ENCODE measurements around the gene SCML2. TPM values are rescaled to one million over a fixed set of nuclear protein-coding genes. Genes with fewer than 3 reads are reported as not detected.
"Not testable (repeated sequence)": the region's sequence is repeated elsewhere in the genome, so short reads cannot be mapped to it uniquely, and the experiment has no call there.

Gene SCML2
- total RNA-seq, 4 donors from 2014 or later, result 1.4 to 2.4 (median 1.8) TPM

GRCh38 chrX:18271725-18272124 lies 82.8 kb downstream of the SCML2 start:
- intact Hi-C loops (cut with DNase I), result no loop called here
- H3K27ac ChIP-seq, result no peak overlapping the region
- no peaks in the 10 kb centered on the region for H3K9me3 ChIP-seq
- H3K4me1 ChIP-seq, result no peaks in the 10 kb centered on the region
- no peaks in the 10 kb centered on the region for H3K36me3 ChIP-seq
- no peak for DNase-seq
- no peak overlapping the region for H3K4me3 ChIP-seq
- no peaks in the 10 kb centered on the region for H3K27me3 ChIP-seq
- no peak for TF ChIP-seq POLR2A (IDR thresholded peaks at IDR 0.05)
- TF ChIP-seq CTCF (IDR thresholded peaks at IDR 0.05), result no peak
- 71 to 88% methylated on average over 1 of the region's 1 CpG for WGBS, 2 donors

- no peaks in the 10 kb centered on the region for H3K4me1 ChIP-seq
- no peaks in the 10 kb centered on the region for H3K27me3 ChIP-seq
- intact Hi-C loops (cut with DNase I), result no loop called here
- TF ChIP-seq POLR2A (IDR thresholded peaks at IDR 0.05) (no peak), CTCF (IDR thresholded peaks at IDR 0.05) (no peak)
- H3K9me3 ChIP-seq, result no peaks in the 10 kb centered on the region
- WGBS, 2 donors, result 64 to 92% methylated on average over 2 of the region's 2 CpGs
- H3K27ac ChIP-seq, result no peak overlapping the region
- no peak for DNase-seq
- no peaks in the 10 kb centered on the region for H3K36me3 ChIP-seq
- no peak overlapping the region for H3K4me3 ChIP-seq
These were observed 83.2 kb downstream of the SCML2 start for GRCh38 chrX:18271309-18271708.

- Histone ChIP-seq H3K27me3 (no peaks in the 10 kb centered on the region), H3K27ac (no peak overlapping the region), H3K9me3 (no peaks in the 10 kb centered on the region), H3K4me1 (no peaks in the 10 kb centered on the region), H3K36me3 (no peaks in the 10 kb centered on the region), H3K4me3 (no peak overlapping the region)
- no peak for DNase-seq
- WGBS, 2 donors, result 94 to 100% methylated on average over 1 of the region's 1 CpG
- intact Hi-C loops (cut with DNase I), result no loop called here
- TF ChIP-seq POLR2A (IDR thresholded peaks at IDR 0.05), result no peak
- TF ChIP-seq CTCF (IDR thresholded peaks at IDR 0.05), result no peak
These were observed 99.4 kb downstream of the SCML2 start for GRCh38 chrX:18255059-18255458.

GRCh38 chrX:18252644-18253359 lies 101.7 kb downstream of the SCML2 start:
- Histone ChIP-seq H3K4me1 (no peaks in the 10 kb centered on the region), H3K27ac (no peak overlapping the region), H3K9me3 (no peaks in the 10 kb centered on the region), H3K36me3 (no peaks in the 10 kb centered on the region), H3K4me3 (no peak overlapping the region), H3K27me3 (no peaks in the 10 kb centered on the region)
- no peak for DNase-seq
- TF ChIP-seq CTCF (IDR thresholded peaks at IDR 0.05), result no peak
- no peak for TF ChIP-seq POLR2A (IDR thresholded peaks at IDR 0.05)
- 27 to 51% methylated on average over 3 of the region's 3 CpGs for WGBS, 2 donors
- intact Hi-C loops (cut with DNase I), result no loop called here

- H3K27me3 ChIP-seq; DNase-seq; H3K27ac ChIP-seq; intact Hi-C loops (cut with DNase I); H3K4me1 ChIP-seq; H3K9me3 ChIP-seq; H3K4me3 ChIP-seq; H3K36me3 ChIP-seq: not testable (repeated sequence)
- WGBS, 2 donors, result 78 to 83% methylated on average over 4 to 19 of the region's 21 CpGs
These were observed 124.8 kb downstream of the SCML2 start for GRCh38 chrX:18229646-18230045.

- Histone ChIP-seq H3K27me3 (no peaks in the 10 kb centered on the region), H3K9me3 (no peaks in the 10 kb centered on the region), H3K4me3 (no peak overlapping the region), H3K27ac (no peak overlapping the region), H3K4me1 (no peaks in the 10 kb centered on the region), H3K36me3 (no peaks in the 10 kb centered on the region)
- intact Hi-C loops (cut with DNase I), result no loop called here
- 85 to 100% methylated on average over 1 to 7 of the region's 14 CpGs for WGBS, 2 donors
- DNase-seq, result no peak
- TF ChIP-seq CTCF (IDR thresholded peaks at IDR 0.05), result no peak
- TF ChIP-seq POLR2A (IDR thresholded peaks at IDR 0.05), result no peak
These were observed 126.4 kb downstream of the SCML2 start for GRCh38 chrX:18228069-18228468.
